HT-29 (cell line): ENCODE results near the gene USP24. TPM values are rescaled to one million over a fixed set of nuclear protein-coding genes. Genes with fewer than 3 reads are reported as not detected.
A peak's percentile ranks its signal among the peaks of the same experiment; 100 is the strongest.

ENCODE experiments used
- DNase-seq: peaks from one replicate; pipeline ENCODE4 v3.0.0-alpha.2; 2015; ENCODE audit warnings: low spot score
- total RNA-seq: library from RNA; depleted of rRNA; stranded (reverse); fragments of >200 nt; shearing (Covaris generic); gene quantifications from 2 replicates; pipeline ENCODE4 v1.2.3, GENCODE V29; 2014

The USP24 gene
- total RNA-seq, 1 experiment from 2014 or later = 28.4 TPM

DNA sequence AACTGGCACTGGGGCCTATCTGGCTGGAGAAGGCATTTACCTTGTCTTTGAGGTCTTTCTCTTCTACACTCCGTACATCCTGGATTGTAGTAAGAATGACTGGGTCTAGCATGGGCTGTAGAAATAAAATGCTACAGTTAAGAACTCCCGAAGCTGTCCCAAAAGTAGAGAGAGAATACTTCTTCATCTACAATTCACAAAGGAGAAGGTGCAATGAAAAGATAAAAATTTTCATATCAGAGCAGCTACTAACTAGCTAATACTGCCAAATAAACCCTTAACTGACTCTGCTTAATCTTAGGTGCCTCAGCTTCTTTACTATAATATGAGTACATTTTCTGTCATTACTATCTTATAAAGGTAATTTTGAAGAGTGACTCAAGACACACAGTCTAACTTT is 55.6 kb downstream of the USP24 start:
- no peak for DNase-seq

DNA sequence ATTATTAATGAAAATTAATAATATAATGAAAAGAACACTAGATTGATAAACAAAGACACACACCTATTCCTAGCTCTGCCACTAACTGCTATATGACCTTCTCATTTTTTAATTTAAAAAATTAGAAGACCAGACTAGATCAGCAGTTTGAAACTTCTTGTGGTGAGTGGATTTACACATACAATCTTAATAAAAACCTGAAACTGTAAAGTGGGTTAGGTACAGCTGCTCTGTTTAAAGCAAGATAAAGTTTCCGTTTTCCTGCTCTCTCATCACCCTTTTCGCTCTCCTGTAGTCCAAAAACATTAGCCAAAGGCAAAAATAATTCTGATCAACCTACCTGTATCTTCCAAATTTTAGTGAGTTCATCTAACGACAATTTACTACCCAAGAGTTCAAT is 58.6 kb downstream of the USP24 start:
- DNase-seq = no peak

DNA sequence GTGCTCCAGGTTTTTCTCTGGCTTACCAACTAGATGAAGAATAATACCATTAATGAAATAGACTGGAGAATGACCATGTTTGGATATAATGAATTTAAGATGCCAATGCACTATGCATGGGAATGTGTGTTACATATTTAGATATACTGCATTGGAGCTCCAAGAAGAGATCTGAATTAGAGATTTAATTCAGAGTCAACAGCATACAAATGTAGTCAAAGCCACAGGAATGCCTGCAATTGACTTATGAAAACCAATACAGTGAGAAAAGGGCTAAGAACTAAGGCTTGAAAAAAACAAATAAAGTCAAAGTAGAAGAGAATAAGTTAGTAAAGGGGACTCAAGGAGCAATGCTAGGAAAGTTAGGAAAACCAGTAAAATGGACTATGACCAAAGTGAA is 59.1 kb downstream of the USP24 start:
- DNase-seq = no peak

DNA sequence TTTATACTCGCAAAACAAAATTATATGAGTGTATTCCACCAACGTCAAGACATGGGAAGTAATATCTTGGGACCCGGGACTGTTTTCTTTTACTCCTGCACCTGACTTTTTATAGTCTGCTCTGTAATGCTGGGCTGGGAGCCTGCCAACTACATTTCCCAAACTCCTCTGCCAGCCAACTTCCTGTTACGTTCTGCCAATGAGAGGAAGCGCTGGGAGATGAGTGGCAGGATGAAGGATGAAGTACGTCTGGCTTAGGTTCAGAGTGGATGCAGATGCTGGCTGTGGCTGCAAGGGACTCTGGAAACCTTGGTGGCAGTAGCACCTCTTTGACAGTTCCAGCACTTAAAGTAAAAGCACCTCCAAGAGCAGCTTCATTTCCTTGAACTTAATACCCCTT is 59.6 kb downstream of the USP24 start:
- DNase-seq = peak; percentile 37

DNA sequence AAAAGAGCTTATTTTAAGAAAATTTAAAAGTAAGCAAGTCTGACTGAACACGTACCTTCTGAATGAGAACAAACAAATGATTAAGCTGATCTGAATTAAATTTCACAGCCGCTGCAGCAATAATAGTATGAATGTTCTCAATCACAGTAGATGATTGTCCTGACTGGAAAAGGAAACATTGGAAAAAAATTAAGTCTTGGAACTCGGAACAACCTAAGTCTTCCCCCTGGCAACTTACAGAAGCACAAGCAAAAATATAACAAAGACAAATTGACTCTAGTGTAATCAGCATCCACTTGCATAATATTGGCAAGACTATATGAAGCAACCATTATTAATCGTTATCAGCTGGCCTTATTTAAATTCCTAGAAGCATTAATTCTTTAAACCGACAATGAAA is 60.5 kb downstream of the USP24 start:
- DNase-seq = no peak

DNA sequence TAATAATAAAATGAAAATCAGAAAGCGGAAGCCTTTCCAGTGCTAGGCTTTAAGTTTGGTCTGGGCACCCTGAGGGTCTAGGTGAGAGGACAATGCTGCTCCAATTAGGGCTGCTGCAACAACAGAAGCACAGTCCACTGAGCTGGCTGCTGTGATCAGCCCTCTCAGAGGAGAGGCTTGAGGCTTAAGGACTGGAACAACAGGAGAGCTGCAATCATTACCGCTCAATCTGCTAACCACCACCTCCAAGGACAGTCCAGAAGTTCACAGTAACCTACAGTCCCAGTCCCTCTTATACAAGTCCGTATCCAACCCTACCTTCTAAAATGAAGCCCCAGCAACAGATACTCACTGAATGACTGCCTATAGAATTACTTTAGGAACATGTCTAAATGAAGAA is 62.1 kb downstream of the USP24 start:
- DNase-seq = no peak

DNA sequence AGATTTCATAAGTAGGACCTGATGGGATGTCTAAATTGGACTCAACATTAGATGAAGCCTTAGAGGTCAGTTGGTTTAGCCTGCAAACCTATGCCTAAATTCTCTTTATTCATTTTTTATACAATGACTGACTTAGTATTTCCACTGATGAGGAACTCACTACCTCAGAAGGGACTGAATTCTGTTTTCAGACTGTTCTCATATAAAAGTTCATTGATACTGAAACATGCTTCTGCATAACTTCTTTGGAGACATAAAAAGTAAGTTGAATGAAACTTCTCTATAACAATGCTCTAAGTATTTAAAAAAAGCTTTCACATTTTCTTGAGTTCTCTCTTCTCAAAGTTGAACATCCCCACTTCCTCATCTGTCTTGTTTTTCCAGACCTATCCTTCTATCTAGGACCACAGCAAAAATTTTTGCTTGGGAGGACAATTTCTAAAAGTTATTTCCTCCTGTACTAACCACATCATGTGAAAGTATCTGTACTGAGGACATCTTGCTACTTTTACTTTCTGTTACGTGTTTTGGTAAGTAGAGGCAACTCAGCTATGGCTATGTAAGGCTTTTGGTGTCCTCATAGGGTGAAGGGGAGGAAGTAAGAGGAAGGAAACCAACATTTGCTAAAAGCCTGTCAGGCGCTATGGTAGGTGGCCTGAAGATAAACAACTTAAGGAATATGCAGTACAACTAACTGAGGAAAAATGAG is 64.1 kb downstream of the USP24 start:
- no peak for DNase-seq

DNA sequence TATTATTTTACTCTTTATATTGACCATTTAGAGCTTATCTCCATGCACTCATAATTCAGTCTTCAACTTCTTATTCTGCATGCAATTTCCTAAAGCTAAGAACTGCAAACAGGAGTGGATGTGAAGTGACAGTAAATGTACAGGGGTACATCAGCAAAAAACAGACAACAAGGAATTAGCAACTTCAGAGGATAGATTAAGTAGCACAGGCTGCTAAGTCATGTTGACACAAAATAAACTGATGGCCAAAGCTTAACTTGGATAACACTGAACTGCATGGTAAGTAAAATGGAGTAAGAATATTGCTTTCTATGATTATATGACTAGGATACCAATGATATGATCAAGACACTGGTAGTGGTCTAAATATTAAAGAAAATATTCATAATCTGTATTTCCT is 66.5 kb downstream of the USP24 start:
- DNase-seq = no peak

DNA sequence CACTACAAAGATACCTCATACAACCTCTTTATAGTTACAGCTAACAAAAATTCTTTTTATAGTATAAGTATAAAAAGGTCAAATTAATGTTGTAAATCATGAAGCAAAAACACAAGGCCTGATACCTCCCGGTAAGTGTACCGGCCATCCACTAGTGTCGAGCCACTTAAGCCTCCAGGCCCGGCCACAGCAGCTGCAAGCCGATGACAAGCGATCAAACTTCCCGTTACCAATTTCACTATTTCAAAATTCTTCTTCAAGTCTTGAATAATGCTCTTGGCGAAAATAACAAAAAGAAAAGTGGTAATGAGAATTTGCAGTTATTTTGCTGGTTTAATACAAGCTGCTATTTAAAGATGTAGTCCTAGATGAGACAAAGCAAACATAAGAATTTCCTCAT is 67.6 kb downstream of the USP24 start:
- DNase-seq = no peak

DNA sequence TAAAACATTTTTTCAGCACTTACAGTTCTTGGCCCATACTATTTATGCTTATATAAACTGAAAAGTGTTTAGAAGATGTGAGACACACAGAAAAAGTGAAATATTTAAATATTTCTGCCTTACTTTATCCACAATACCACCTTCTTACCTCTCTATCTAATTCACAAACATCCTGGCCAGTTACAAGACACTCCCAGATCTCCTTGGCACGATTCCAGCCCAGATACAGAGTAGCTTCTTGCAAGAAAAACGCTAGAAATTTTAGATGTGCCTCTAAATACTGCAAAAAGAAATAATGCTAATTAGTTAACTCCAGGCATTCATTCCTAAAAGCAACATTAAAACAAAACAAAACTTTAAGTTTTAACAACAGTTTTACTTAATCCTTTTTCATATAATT is 68.4 kb downstream of the USP24 start:
- no peak for DNase-seq

DNA sequence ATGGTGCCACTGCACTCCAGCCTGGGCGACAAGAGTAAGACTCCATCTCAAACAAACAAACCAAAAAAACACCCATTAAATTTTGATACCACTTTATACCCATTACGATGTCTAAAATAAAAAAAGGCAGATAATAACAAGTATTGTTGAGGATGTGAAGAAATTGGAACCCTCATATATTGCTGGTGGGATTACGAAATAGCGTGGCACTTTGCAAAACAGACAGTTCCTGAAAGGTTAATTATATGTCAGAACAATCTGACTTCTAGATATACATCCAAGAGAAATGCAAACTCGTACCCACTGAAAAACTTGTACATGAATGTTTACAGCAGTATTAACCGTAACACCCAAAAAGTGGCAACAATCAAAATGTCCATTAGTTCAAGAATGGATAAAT is 70.3 kb downstream of the USP24 start:
- DNase-seq = no peak

DNA sequence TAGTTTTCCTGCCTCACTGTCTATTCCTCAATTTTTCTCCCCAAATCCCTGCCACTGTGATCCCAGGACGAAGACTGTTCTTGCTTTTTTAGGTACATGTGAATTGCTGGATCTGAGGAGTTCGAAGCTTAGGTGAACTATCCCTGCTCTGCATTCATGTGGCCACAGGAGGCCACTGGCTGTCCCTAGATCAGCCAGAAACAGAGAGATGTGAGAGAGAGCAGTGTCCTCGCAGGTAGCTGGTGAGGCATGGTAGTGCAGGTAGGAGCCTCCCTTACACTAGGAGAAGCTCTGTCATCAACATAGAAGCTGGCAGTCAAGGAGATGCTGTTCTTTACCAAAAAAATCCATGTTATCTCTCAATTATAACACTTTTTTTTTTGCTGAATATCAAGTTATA is 71.5 kb downstream of the USP24 start:
- DNase-seq = peak; percentile 49

DNA sequence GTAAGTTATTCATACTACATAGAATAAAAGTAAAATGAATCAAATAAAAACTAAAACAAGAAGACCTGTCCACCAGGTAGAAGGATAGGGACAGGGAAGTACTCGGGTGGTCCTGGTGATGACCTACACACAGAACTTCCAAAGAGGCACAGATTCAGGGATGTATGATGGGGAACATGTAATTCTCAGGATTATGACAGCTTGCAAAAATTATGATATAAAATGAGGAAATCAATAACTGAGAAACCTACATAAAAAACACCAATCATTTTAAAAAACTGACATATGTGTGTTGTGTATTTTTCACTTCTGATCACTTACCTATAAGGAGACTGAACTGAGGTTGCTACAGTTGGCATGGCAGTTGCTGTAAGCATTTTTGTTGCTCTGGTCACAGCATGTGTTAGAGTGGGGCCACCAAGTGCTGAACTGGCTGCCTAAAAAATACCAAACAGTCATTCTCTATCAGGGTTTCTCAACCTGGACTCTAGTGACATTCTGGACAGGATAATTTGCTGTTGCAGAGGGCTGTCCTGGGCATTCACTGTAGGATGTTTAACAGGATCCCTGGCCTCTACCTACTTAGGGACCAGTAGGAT is 73.8 kb downstream of the USP24 start:
- DNase-seq = no peak

DNA sequence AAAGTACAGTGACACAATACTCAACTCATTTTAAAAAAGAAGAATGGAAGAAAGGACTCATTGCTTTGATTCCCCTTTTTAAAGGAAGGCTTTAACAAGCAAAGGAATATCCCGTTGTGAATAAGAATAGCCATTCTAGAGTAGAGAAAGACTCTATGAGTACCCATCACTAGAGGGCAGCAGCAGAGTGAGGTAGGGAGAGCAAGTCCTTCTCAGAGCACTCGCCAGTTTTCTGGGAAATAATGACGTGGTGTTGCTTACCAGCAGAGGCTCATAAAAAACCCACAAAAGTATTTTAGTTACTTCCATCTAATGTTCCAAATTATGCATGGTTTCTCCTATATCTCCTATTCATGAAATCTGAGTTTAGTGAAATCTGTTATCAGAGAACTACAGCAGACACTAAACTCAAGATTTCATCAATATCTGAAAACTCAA is 74.6 kb downstream of the USP24 start:
- DNase-seq = peak; percentile 83

DNA sequence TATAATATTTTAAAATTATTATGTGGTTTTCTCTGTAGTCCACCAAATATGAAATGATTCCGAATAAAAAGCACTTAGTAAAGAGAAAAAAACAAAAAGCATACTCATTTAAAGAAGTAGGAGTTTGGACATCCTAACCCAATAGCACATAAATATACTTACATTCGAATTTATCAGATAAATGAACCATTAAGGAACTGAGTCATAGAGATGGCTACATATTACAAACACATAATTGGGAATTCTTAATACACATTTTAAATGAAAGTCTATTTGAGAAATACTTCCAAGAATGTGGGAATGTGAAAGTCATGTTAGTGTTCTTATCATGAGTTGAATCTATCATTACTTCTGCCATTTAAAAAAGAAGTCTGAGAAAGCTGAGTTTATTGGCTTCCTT is 75.0 kb downstream of the USP24 start:
- no peak for DNase-seq

DNA sequence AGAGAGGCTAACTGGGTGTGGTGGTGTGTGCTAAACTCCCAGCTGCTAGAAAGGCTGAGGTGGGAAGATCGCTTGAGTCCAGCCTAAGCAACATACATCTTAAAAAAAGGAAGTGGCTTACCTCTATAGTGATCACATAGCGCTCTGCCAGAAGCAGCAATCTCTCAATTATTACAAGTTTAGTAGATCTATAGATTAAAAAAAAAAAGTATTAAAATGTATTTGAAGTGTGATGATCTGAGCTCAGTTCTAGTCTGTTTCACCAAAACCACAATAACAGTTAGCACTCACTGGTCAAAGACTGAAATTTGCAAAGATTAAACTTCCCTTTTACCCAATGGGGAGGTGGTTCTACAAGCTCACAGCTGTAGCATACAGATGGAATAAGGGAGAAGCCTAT is 76.3 kb downstream of the USP24 start:
- DNase-seq = no peak

DNA sequence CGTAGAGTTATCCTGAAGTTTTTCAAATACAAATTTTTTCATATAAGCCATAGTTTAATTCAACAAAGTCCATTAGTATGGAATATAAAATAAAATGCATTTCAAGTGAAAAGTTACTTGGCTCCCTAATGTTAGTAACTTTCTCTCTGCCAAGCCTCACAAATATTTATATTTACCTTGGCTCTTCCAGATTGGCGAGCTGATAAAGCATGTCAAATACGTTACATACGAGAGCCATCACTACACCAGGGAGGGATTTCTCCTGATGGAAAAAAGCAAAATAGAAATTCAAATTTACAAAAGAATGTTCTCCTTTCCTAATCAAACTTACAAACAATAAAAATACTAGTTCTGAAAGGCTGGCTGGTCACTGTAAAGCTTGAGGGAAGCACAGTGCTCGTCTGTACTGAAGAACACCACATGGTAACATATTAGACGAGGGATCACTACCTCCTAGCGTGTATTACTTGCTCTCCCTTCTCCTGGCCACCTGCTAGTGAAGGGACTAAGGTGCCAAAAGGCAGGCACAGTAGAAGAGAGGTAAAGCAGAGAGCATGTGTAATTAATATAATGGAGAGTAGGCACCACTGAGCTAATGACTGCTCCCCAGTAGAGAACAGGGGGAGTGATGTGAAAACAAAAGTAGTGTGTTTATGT is 80.9 kb downstream of the USP24 start:
- no peak for DNase-seq

DNA sequence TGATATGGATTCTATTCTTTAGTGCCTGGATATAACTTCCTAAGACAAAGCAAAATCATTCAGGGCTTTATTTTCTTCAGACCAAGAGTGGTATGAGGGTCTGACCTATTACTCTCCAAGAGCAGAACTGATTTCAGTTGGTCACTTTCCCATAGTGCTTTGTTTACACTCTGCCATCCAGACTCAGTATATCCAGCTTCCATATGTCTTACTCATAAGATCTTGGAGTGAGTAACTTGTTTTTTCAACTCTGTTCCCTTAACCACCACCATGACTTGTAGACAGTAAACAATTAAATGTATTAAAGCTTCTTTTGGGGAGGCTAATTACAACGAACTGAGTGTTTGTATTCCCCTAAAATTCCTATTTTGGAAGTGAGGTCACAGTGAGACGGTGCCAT is 83.4 kb downstream of the USP24 start:
- DNase-seq = no peak

DNA sequence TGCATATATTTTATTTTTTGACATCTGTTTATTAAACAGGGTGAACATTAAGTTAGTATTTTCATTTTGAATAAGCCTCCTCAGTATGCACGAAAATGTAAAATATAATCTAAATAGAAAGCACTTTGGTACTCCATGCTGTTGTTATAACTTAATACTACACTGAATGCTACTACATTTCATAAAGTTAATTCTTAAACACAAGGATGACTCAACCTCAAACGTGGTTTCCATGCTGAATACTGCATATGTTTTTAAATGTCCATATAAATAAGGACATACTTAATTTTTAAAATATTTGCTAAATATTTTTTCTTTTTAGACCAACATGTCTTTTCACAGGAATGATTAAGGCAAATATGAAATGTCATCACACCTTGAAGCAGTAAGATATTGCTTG is 83.9 kb downstream of the USP24 start:
- DNase-seq = no peak

DNA sequence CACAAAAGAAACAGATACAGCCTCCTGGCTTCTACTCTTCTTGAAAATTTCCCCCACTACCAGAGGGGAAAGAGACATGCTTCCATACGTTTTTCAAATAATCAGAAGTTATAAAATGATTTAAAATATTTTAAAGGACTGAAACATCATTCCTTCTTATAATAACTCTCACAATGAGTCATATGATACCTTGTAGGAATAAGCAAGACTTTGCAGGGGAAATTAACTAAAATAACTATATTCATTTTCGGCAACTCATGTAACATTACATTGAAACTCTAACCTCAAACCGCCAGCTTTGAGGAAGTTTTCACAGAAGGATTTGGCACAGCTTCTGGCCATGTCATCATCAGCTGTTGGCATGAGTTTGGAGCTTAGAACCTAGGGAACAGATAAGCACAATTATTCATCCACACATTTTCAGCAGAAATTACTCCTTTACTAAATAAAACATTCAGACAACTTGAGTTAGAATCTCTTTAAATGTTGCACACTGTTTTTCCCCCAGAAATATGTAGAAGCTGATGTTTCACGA is 85.9 kb downstream of the USP24 start:
- no peak for DNase-seq

DNA sequence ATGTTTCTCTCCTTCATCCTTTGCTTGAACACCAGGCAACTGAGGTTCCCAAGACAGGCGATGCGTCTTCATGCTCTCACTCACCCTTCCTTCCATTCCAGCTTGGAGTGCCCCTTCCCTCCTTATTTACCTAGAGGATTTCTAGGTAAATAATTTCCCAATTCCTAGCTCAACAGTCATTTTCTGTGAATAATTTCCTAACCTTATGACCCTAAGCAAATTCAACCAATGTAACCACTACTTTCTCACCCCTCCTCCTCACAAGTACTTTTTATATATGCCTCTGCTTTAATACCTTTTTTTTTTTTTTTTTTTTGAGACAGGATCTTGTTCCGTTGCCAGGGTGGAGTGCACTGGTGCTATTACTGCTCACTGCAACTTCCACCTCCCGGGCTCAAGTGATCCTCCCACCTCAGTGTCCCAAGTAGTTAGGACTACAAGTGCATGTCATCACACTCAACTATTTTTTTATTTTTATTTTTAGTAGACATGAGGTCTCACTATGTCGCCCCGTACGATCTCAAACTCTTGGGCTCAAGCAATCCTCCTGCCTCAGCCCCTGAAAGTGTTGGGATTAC is 86.7 kb downstream of the USP24 start:
- no peak for DNase-seq

DNA sequence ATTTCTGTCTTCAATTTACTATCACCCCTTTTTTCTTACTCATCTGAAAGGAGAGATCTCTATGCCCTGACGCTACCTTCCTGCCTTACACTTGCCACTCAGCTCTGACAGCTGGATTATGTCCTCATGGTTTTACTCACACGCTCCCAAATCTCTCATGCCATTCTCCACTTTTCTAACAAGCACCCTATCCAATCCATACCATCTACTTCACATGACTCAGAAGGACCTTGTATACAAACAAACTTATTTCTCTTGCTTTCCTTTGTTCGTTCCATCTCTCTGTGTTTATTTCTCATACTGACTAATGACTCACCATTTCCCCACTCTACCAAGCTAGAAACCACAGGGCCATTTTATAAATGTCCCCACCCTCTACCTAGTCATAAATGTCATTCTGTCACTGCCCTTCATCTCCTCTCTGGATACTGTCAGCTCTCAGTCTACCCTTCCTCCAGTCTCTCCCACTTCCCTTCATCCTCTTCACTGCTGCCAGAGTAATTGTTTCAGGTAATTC is 87.3 kb downstream of the USP24 start:
- no peak for DNase-seq
